Liver (tissue), 3 donors: ENCODE results near the gene CHRNG.

Experiments
- CTCF ChIP-seq: fragments of 150-350 bp; IDR thresholded peaks from 2 replicates; pipeline ENCODE4 v1.5.1; 2017; ENCODE audit warnings: improper control_type of control experiment, low read depth, low read length; ENCODE audit not compliant: missing input control
- FOXA1 ChIP-seq: IDR thresholded peaks from 2 replicates; pipeline ENCODE4 v1.6.1; 2016; ENCODE audit warnings: antibody characterized with exemption
- GABPA ChIP-seq, 2 donors: IDR thresholded peaks in 1 of 2; conservative IDR thresholded peaks in 1 of 2; 2 replicates each; pipeline ENCODE4 v1.6.1; 2016; ENCODE audit warnings: antibody characterized with exemption in 2 of 2, mild to moderate bottlenecking in 1 of 2, moderate library complexity in 1 of 2
- JUND ChIP-seq, 2 donors: IDR thresholded peaks; 2 replicates each; pipeline ENCODE4 v1.6.1; 2016; ENCODE audit warnings: antibody characterized with exemption in 2 of 2
- MAX ChIP-seq: IDR thresholded peaks from 2 replicates; pipeline ENCODE4 v1.6.1; 2016; ENCODE audit warnings: antibody characterized with exemption
- REST ChIP-seq: IDR thresholded peaks from 2 replicates; pipeline ENCODE4 v1.6.1; 2016; ENCODE audit warnings: antibody characterized with exemption, mild to moderate bottlenecking
- SP1 ChIP-seq: IDR thresholded peaks from 2 replicates; pipeline ENCODE4 v1.6.1; 2018; ENCODE audit warnings: antibody characterized with exemption, mild to moderate bottlenecking
- TAF1 ChIP-seq: conservative IDR thresholded peaks from 2 replicates; pipeline ENCODE4 v1.6.1; 2016; ENCODE audit warnings: antibody characterized with exemption, mild to moderate bottlenecking
- TF ChIP-seq, protein P1 (sequence below): IDR thresholded peaks from 2 replicates; pipeline ENCODE4 v1.6.1; 2016; ENCODE audit warnings: antibody characterized with exemption
- donor health status: healthy.
- donor health status: healthy.

- TF ChIP-seq FOXA1 (no peak), CTCF (no peak), TAF1 (peak; percentile 82), SP1 (peak; percentile 50), MAX (peak; percentile 80), JUND (IDR thresholded peaks at IDR 0.05) (no peak), REST (peak; percentile 94), GABPA (IDR thresholded peaks at IDR 0.05 in 1 of 2, conservative IDR thresholded peaks at IDR 0.05 in 1 of 2) (peak; percentile 96 to 98)
- TF ChIP-seq, protein P1, sequence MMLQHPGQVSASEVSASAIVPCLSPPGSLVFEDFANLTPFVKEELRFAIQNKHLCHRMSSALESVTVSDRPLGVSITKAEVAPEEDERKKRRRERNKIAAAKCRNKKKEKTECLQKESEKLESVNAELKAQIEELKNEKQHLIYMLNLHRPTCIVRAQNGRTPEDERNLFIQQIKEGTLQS = no peak
These were observed 11.1 kb downstream of the CHRNG start, which contains the start of the genes EIF4E2 and TIGD1 for GRCh38 chr2:232550354-232551249.
